ENCODE measurements around the gene NCR3LG1. TPM values are rescaled to one million over a fixed set of nuclear protein-coding genes. Genes with fewer than 3 reads are reported as not detected.

Gene NCR3LG1
- total RNA-seq, 2 donors from 2014 or later = 4.2 to 9.7 TPM

- H3K4me3 ChIP-seq = peak overlapping the region; percentile 68
- peak; percentile 80 for TF ChIP-seq CTCF (IDR thresholded peaks at IDR 0.05)
- peaks cover 4 to 16% of the 10 kb centered on the region in 2 donors for H3K4me1 ChIP-seq (ENCODE audit: control insufficient read depth in 1 of 2, low read depth in 2 of 2)
- peak; percentile 43 for DNase-seq (ENCODE audit: low spot score)
- H3K27ac ChIP-seq = no peak overlapping the region
- no peaks in the 10 kb centered on the region for H3K36me3 ChIP-seq
- no peaks in the 10 kb centered on the region for H3K27me3 ChIP-seq (replicated peaks; ENCODE audit: insufficient read depth)
- no peaks in the 10 kb centered on the region for H3K9me3 ChIP-seq
- ATAC-seq (ENCODE audit: insufficient number of reproducible peaks, low FRiP score, low read depth) = no peak
Measured at GRCh38 chr11:17389211-17389956, 37.8 kb downstream of the NCR3LG1 start.

GRCh38 chr11:17389957-17390649 is 38.5 kb downstream of the NCR3LG1 start:
- Histone ChIP-seq H3K4me3 (peak overlapping the region; percentile 68), H3K27ac (no peak overlapping the region)

DNA sequence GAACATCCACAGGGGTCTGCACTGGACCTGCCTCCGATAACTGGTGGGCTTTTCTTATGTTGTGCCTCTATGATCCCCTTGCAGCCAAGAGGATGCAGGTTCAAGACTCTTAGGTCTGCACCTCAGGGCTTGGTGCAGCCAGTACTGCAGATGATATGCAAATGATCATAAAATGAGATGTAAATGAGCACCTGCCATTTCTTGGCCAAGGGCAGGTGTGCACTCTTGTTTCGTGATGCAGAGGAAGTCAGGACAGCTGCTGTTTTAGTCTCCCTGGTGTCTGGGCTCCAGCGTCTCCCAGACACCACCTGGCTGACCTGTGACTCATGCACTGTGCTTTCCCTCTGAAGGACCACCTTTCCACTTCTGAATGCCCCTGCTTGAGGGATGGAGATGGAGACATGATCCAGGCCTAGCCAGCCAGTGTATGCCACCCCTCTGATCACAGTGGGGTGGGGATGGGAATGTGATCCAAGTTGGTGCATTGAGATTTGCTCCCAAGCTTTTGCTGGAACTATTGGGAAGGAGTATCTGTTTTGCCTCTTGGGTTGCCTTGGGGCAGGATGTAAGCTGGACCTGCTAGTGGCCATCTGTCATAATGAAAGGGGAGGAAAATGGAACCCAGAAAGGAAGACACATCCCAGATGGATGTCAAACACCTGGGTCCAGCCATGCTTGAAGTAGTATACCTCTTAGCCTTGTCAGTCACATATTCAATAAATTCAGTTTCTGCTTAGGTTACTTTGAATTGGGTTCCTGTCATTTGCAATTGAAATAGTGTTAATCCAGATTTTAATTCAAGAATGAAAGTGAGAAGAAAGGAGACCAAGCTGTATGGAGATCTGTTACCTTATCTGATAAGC is 40.1 kb downstream of the NCR3LG1 start:
- TF ChIP-seq CTCF (IDR thresholded peaks at IDR 0.05) = no peak
- Histone ChIP-seq H3K9me3 (no peaks in the 10 kb centered on the region), H3K27ac (no peak overlapping the region), H3K36me3 (no peaks in the 10 kb centered on the region), H3K27me3 (replicated peaks; ENCODE audit: insufficient read depth) (no peaks in the 10 kb centered on the region), H3K4me3 (no peak overlapping the region), H3K4me1 (ENCODE audit: control insufficient read depth in 1 of 2, low read depth in 2 of 2) (peaks cover 0 to 6% of the 10 kb centered on the region in 2 donors)
- DNase-seq (ENCODE audit: low spot score) (no peak), ATAC-seq (ENCODE audit: insufficient number of reproducible peaks, low FRiP score, low read depth) (no peak)

More at GRCh38 chr11:17389957-17390649, 38.5 kb downstream of the NCR3LG1 start:
- Histone ChIP-seq H3K27me3 (replicated peaks; ENCODE audit: insufficient read depth) (no peaks in the 10 kb centered on the region), H3K36me3 (no peaks in the 10 kb centered on the region), H3K9me3 (no peaks in the 10 kb centered on the region), H3K4me1 (ENCODE audit: control insufficient read depth in 1 of 2, low read depth in 2 of 2) (peaks cover 4 to 16% of the 10 kb centered on the region in 2 donors)
- no peak for TF ChIP-seq CTCF (IDR thresholded peaks at IDR 0.05)
- ATAC-seq (ENCODE audit: insufficient number of reproducible peaks, low FRiP score, low read depth) (no peak), DNase-seq (ENCODE audit: low spot score) (no peak)

DNA sequence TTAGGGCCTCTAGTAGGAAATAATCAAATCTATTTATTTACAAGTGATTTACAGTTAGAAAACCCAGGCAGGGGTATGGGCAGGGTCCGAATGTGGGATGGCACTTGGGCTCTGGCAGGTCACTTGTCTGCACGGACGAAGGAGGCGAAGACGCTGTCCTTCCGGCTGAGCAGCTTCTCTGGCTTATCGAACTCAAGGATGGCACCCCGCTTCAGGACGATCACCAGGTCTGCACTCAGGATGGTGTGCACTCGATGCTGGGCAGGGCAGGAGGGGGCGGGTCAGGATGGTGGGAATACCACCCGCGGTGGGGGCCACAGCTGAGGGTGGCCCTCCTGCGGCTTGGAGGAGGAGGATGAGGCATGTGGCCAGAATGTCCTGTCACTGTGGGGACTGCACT is 41.3 kb downstream of the NCR3LG1 start:
- Histone ChIP-seq H3K4me1 (ENCODE audit: control insufficient read depth in 1 of 2, low read depth in 2 of 2) (peaks cover 0 to 6% of the 10 kb centered on the region in 2 donors), H3K9me3 (no peaks in the 10 kb centered on the region), H3K36me3 (no peaks in the 10 kb centered on the region), H3K4me3 (no peak overlapping the region), H3K27ac (no peak overlapping the region), H3K27me3 (replicated peaks; ENCODE audit: insufficient read depth) (no peaks in the 10 kb centered on the region)
- ATAC-seq (ENCODE audit: insufficient number of reproducible peaks, low FRiP score, low read depth) = no peak
- TF ChIP-seq CTCF (IDR thresholded peaks at IDR 0.05) = no peak
- DNase-seq (ENCODE audit: low spot score) = no peak

- ATAC-seq (ENCODE audit: insufficient number of reproducible peaks, low FRiP score, low read depth) (no peak), DNase-seq (ENCODE audit: low spot score) (no peak)
- Histone ChIP-seq H3K4me3 (no peak overlapping the region), H3K36me3 (no peaks in the 10 kb centered on the region), H3K4me1 (ENCODE audit: control insufficient read depth in 1 of 2, low read depth in 2 of 2) (peaks cover 0 to 6% of the 10 kb centered on the region in 2 donors), H3K27ac (no peak overlapping the region), H3K9me3 (no peaks in the 10 kb centered on the region), H3K27me3 (replicated peaks; ENCODE audit: insufficient read depth) (no peaks in the 10 kb centered on the region)
- no peak for TF ChIP-seq CTCF (IDR thresholded peaks at IDR 0.05)
Measured at GRCh38 chr11:17393472-17393871, 41.9 kb downstream of the NCR3LG1 start.

Measured in thoracic aorta (tissue), 2 donors.